ENCODE results near the gene PPP2R3A.
"Not testable (repeated sequence)": the region's sequence is repeated elsewhere in the genome, so short reads cannot be mapped to it uniquely, and the experiment has no call there.

Gene PPP2R3A

GRCh38 chr3:136189859-136190617 lies 224.5 kb downstream of the PPP2R3A start:
- H3K4me3 ChIP-seq (ENCODE audit: low read length): no peak overlapping the region
- TF ChIP-seq CTCF (conservative IDR thresholded peaks at IDR 0.05; ENCODE audit: low read depth, low read length): no peak

GRCh38 chr3:136192195-136192594 lies 226.7 kb downstream of the PPP2R3A start:
- not testable (repeated sequence) for DNase-seq (ENCODE audit: low read depth)
- peak overlapping the region; percentile 98 for H3K4me3 ChIP-seq (ENCODE audit: low read length)

More at GRCh38 chr3:136189859-136190617, 224.5 kb downstream of the PPP2R3A start:
- DNase-seq (ENCODE audit: low read depth): no peak

- H3K4me3 ChIP-seq (ENCODE audit: low read length): peak overlapping the region; percentile 98
- DNase-seq (ENCODE audit: low read depth): no peak
- TF ChIP-seq CTCF (conservative IDR thresholded peaks at IDR 0.05; ENCODE audit: low read depth, low read length): no peak
Observed at GRCh38 chr3:136192831-136193230, 227.3 kb downstream of the PPP2R3A start.

GRCh38 chr3:136193278-136194054 lies 227.9 kb downstream of the PPP2R3A start:
- DNase-seq (ENCODE audit: low read depth): no peak
- H3K4me3 ChIP-seq (ENCODE audit: low read length): peak overlapping the region; percentile 98
- TF ChIP-seq CTCF (conservative IDR thresholded peaks at IDR 0.05; ENCODE audit: low read depth, low read length): no peak

- TF ChIP-seq CTCF (conservative IDR thresholded peaks at IDR 0.05; ENCODE audit: low read depth, low read length): no peak
- DNase-seq (ENCODE audit: low read depth): no peak
Observed at GRCh38 chr3:136194409-136195257, 229.1 kb downstream of the PPP2R3A start.

GRCh38 chr3:136195258-136196063 lies 229.9 kb downstream of the PPP2R3A start:
- TF ChIP-seq CTCF (conservative IDR thresholded peaks at IDR 0.05; ENCODE audit: low read depth, low read length): no peak
- DNase-seq (ENCODE audit: low read depth): no peak
- H3K4me3 ChIP-seq (ENCODE audit: low read length): peak overlapping the region; percentile 98

More at GRCh38 chr3:136194409-136195257, 229.1 kb downstream of the PPP2R3A start:
- H3K4me3 ChIP-seq (ENCODE audit: low read length): peak overlapping the region; percentile 98

Measured in retinal pigment epithelial cell (primary cell).